Germinal center (tissue), 1 donor: ENCODE measurements around the gene TXNDC8.
"Not testable (repeated sequence)": the region's sequence is repeated elsewhere in the genome, so short reads cannot be mapped to it uniquely, and the experiment has no call there.

ENCODE experiments used
- DNase-seq: peaks from one replicate; pipeline ENCODE4 v3.0.0; 2012; ENCODE audit warnings: mixed read lengths, low spot score

Gene TXNDC8

DNA sequence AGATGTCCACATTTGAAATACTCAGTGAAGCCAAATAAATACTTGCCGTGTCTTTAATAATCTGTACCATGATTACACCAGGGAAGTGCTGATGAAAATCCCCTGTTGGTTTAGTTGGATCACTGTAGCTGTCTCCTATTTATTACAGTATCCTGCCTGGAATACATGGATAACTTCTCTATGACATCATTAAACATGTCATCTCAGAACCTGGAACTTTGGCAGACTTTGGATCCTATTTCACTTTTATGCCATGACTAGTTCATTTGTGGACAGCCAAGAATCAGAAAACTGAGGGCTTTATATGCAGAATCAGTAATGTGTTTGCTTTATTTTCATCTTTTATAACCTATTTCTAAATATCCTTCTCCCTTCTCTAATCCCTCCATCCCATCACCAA is at the start of gene TXNDC8:
Gene TXNDC8 (minus strand): TSS at position 137 of the 400 bp plus-strand sequence.
- no peak for DNase-seq

DNA sequence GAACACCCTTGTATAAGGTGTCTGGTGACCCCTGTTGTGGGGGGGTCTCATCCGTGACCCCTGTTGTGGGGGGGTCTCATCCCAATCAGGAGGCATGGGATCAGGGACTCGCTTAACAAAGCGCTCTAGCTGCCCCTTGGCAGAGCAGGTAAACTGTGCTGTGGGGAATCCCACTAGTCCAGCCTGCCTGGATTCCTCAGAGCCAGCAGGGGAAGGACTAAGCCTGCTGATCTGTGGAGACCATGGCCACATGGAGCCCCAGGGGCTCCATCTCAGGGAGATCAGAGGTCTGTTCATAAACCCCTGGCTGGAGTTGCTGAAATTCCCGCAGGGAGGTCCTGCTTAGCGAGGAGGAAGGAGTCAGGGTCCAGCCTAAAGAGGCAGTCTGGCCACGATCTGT is 45.8 kb upstream of the TXNDC8 start:
- DNase-seq: no peak

DNA sequence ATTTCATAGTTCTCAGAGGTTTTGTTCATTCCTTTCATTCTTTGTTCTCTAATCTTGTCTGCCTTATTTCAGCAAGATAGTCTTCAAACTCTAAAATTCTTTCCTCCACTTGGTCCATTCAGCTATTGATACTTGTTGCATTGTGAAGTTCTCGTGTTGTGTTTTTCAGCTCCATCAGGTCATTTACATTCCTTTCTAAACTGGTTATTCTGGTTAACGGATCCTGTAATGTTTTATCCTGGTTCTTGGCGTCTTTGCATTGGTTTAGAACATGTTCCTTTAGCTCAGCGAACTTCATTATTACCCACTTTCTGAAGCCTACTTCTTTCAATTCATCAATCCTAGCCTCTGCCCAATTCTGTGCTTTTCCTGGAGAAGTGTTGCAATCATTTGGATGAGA is 45.1 kb upstream of the TXNDC8 start:
- DNase-seq: no peak

DNA sequence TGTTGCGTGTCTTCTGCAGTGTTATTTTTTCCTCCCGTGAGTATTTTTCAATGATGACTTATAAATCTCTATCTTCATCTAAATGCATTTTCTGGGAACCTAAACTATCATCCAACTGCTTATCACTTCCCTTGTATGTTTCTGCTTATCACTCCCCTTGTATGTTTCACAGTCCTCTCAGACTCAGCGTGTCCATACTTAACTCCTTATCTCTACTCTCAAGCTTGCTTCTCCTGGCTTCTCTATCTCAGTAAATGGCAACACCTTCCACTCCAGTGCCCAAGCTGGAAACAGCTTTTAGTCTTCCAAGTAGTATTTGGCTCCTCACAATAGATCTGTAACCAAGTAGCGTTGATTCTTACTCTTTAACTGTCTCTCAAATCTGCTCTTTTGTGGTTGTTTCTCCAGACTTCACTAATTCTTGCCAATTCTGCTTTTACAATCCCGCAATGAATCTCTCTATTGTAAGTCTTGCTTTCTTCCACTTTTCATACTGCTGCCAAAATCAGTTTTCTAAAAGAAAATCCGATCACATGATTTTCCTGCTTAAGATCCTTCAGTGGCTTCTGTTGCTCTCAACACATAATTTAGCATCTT is 33.8 kb upstream of the TXNDC8 start:
- DNase-seq: no peak

GRCh38 chr9:110370315-110370714 is 32.7 kb upstream of the TXNDC8 start:
- no peak for DNase-seq

DNA sequence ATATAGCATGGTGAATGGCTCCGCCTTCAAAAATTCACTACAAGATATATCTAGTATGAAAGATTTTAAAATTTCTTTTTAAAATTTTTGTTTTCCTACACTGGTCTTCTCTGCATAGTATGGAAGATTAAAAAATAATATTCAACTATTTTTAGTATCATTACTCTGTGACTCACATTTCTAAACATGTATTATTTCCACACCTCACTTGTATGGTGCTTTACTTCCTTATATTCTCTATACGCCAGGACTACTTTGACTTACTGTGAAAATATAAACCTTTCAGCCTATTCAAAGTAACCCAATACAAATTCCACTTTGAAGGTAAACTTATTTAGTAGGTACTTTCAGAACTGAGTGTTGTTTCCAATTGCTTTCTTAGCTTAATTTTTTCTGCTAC is 26.8 kb upstream of the TXNDC8 start:
- no peak for DNase-seq

GRCh38 chr9:110358992-110359391 is 21.3 kb upstream of the TXNDC8 start:
- DNase-seq: not testable (repeated sequence)

GRCh38 chr9:110357505-110357904 is 19.8 kb upstream of the TXNDC8 start:
- DNase-seq: no peak

- DNase-seq: no peak
Measured at GRCh38 chr9:110356639-110357395, 19.2 kb upstream of the TXNDC8 start.

GRCh38 chr9:110355911-110356310 is 18.2 kb upstream of the TXNDC8 start:
- no peak for DNase-seq

GRCh38 chr9:110351009-110351467 is 13.4 kb upstream of the TXNDC8 start:
- no peak for DNase-seq

GRCh38 chr9:110346325-110346724 is 8.7 kb upstream of the TXNDC8 start:
- DNase-seq: no peak

DNA sequence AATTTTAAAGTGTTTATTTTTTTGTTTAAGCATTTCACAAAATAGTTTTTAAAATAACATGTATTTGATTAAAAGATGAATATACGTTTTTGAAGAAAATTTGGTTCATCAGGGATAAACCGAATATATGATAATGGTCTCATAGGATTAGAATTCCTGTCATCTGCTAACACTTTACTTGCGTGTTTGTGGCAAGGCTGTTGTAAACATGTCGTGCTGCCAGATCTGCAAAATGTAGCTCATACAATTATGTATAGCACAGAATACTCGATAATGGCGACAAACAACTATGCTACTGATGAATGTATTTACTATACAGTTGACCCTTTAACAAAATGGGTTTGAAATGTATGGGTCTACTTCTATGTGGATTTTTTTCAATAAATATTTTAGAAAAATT is 7.2 kb upstream of the TXNDC8 start:
- no peak for DNase-seq

DNA sequence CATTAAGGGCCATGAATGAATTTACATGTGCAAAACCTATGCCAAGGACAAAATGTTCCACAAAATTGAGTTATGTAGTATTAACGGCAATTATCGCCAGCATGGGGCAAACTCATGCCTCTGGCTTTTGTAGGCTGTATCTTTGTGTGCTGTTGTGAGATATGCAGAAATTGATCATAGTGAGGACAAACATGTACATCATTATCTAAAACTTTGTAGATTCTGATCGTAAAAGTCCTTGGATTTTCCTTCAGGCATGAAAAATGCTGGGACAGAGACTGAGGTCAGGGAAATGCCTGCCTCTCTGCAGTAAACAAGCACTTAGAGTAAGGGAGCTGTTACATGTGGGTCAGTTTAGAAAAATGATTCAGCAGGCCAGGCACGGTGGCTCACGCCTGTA is 5.9 kb upstream of the TXNDC8 start:
- DNase-seq: no peak

- no peak for DNase-seq
Measured at GRCh38 chr9:110340306-110340705, 2.6 kb upstream of the TXNDC8 start.

DNA sequence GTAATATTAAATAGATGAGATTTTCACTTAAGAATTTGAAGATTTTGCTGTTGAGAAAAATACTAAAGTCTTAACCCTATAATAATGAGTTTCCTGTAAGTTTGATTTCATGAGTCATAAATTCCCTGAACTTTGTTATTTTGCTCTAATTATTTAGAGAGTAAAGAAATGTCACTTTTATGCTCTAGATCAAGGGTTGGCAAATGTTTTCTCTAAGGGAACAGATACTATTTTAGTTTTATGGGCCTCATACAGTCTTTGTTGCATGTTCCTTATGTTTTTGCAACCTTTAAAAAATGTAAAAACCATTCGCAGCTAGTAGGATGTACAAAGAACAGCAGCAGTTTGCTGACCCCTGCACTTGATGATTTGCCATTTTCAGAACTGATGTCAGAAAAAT is 480 bp upstream of the TXNDC8 start:
- DNase-seq: no peak

DNA sequence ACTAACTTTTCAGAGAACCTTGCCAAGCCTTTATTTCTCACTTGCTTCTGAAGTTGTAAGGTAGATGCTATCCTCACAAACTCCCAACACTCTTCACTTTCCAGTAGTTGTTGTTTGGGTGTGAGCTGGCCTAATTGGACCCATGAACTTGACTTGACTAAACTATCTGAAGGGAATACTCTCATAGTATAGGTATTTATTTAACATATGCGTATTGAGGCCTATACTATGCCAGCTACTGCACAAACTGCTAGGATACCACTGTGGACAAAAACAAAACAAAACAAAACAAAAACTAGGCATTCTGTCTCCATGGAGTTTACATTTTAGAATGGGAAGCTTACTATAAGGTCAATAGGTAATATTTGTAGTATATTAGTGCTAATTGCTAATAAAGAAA is 1.3 kb downstream of the TXNDC8 start:
- DNase-seq: no peak

DNA sequence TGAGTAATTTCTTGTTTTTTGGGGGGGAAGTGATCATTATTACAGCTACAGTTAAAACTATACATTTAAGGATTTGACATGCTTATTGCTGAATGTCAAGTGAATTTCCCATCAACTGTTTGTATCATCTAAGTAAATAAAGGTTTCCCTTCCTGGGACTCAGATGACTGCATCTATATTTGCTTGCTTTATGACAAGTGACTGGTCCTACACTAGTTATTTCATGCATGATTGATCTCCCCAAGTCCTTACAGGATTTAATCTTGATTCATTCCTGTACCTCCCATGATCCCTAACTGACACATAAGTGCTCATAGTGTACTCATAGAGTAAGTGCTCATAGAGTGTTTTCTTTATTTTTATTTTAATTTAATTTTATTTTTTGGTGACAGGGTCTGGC is 2.8 kb downstream of the TXNDC8 start:
- DNase-seq: no peak

- no peak for DNase-seq
Measured at GRCh38 chr9:110334183-110334582, 3.5 kb downstream of the TXNDC8 start.

DNA sequence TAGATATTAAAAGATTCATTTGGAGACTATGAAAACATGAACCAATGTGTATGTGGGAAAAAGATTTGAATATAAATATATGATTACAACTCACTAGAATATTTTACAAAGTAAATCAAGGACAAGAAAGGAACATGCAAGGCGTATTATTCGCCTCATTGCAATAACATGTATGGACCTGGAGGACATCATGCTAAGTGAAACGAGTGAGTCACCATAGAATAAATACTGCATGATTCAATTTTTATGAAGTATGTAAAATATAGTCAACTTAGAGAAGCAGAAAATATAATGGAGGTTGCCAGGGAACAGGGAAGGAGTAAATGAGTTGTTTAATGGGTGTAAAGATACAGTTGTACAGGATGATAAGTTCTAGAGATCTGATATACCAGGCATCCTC is 4.9 kb downstream of the TXNDC8 start:
- DNase-seq: no peak

GRCh38 chr9:110330484-110331105 is 7.1 kb downstream of the TXNDC8 start:
- DNase-seq: no peak

DNA sequence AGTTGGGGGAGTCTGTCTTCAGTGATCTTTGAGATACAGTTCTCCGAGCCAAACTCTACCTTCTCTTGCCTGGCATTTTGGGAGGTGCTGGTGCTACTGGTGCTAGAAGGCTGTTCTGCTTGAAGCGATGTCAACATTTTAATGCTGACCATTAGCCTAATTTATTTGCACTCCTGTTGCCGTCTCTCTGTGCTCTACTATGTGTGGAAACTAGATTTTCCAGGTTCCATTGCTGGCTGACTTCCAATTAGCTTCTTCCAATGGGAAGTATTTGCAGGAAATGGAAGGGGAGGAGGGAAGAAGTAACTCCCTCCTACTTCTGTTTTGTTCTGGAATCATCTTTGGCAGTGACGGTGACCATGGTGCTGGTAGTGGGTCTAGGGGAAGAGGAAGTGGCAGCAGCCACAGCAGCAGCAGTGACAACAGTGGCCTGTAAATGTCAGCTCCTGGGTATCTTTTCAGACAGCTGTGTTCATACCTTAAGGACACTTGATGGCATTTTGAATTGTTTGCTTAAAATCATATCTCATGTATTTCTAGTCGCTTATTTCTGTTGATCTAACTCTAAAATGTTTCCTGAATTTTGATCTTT is 7.9 kb downstream of the TXNDC8 start:
- no peak for DNase-seq

GRCh38 chr9:110328763-110329162 is 8.9 kb downstream of the TXNDC8 start:
- no peak for DNase-seq
